Endodermal cell (in vitro differentiated cells): Measurements from ENCODE around the gene RANBP1. TPM values are rescaled to one million over a fixed set of nuclear protein-coding genes. Genes with fewer than 3 reads are reported as not detected.

Source experiments
- DNase-seq: peaks from one replicate; pipeline ENCODE4 v3.0.0-alpha.2; 2017
- H3K27ac ChIP-seq: 2 replicates; pipeline ENCODE4 v1.5.1; 2013; ENCODE audit warnings: mild to moderate bottlenecking, low read depth, low read length, moderate library complexity
- H3K27me3 ChIP-seq: 2 replicates; pipeline ENCODE4 v1.6.1; 2013; ENCODE audit warnings: mild to moderate bottlenecking, low read length, moderate library complexity; ENCODE audit not compliant: insufficient read depth, control insufficient read depth, poor library complexity, severe bottlenecking
- H3K36me3 ChIP-seq: 2 replicates; pipeline ENCODE4 v1.7.0; 2013; ENCODE audit warnings: mild to moderate bottlenecking, low read length, moderate library complexity; ENCODE audit not compliant: control insufficient read depth, insufficient read depth
- H3K4me1 ChIP-seq: one replicate; pipeline ENCODE4 v1.7.0; 2013; ENCODE audit warnings: low read length; ENCODE audit not compliant: control insufficient read depth, insufficient read depth
- H3K4me3 ChIP-seq: 2 replicates; pipeline ENCODE4 v1.5.1; 2013; ENCODE audit warnings: mild to moderate bottlenecking, low read length, moderate library complexity
- H3K9ac ChIP-seq: 2 replicates; pipeline ENCODE4 v1.6.1; 2013; ENCODE audit warnings: mild to moderate bottlenecking, low read length, moderate library complexity; ENCODE audit not compliant: poor library complexity, severe bottlenecking; ENCODE audit errors: extremely low read depth
- H3K9me3 ChIP-seq: 2 replicates; pipeline ENCODE4 v1.6.1; 2013; ENCODE audit warnings: mild to moderate bottlenecking, low read length, moderate library complexity; ENCODE audit not compliant: control insufficient read depth
- H3K27ac Mint-ChIP-seq: 2 replicates; pipeline ENCODE4 v1.8.0; 2020; ENCODE audit warnings: mixed read lengths
- H3K27me3 Mint-ChIP-seq: 2 replicates; pipeline ENCODE4 v1.8.0; 2021; ENCODE audit warnings: mild to moderate bottlenecking, mixed read lengths; ENCODE audit not compliant: insufficient read depth
- H3K36me3 Mint-ChIP-seq: 2 replicates; pipeline ENCODE4 v1.8.0; 2020; ENCODE audit warnings: low read depth, mixed read lengths
- H3K4me1 Mint-ChIP-seq: 2 replicates; pipeline ENCODE4 v1.8.0; 2020; ENCODE audit warnings: mixed read lengths
- H3K4me3 Mint-ChIP-seq: 2 replicates; pipeline ENCODE4 v1.8.0; 2020; ENCODE audit warnings: mild to moderate bottlenecking, moderate library complexity, mixed read lengths
- H3K9me3 Mint-ChIP-seq: 2 replicates; pipeline ENCODE4 v1.8.0; 2020; ENCODE audit warnings: mild to moderate bottlenecking, mixed read lengths
- WGBS, 2 experiments: methylation state at CpG; one replicate each; pipeline versions ENCODE4 v1.1.5 to v1.1.7; 2013; ENCODE audit warnings: missing lambda C conversion rate in 2 of 2, mixed read lengths in 1 of 2; ENCODE audit not compliant: insufficient coverage in 1 of 2, insufficient read length in 1 of 2; 5-methylcytosine and 5-hydroxymethylcytosine counted together
- total RNA-seq, 2 donors: library from RNA; stranded (reverse); fragmentation: NEBNext Ultra II Directional in 1 of 2; extraction: Animal tissue kit (Norgen Biotek cat#: 25700) in 1 of 2; gene quantifications; 2 replicates in 1 of 2; 3 replicates in 1 of 2; pipeline ENCODE4 v1.2.1, GENCODE V29; 2021
- TF ChIP-seq, protein P1 (sequence below): fragments of 200-600 bp; sonication (generic); conservative IDR thresholded peaks from 2 replicates; pipeline ENCODE4 v1.5.0; 2021; ENCODE audit warnings: antibody characterized with exemption, mild to moderate bottlenecking

Gene RANBP1
- total RNA-seq, 2 donors from 2014 or later = 320 to 415 TPM

DNA sequence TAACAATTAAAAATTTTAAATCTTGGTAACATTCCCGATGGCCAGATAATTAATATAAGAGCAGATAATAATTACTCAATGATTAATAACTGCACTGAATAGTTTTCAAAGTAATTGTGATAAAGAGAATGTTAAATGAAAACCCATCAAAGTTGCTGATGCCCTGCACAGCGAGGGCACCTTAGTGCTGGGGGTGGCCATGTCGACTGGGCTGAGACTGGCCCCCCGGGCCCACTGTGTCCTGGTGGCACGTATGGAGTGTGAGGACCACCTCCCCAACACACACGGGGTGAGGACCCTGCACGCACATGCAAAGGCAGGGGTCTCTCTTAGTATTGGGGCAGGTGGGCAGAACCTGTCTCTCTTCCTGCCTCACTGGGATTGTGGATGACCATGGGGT lies 50.0 kb downstream of the RANBP1 start:
- H3K4me3 ChIP-seq = no peak overlapping the region
- no peak overlapping the region for H3K27ac ChIP-seq
- Mint-ChIP-seq H3K4me3 (no peak overlapping the region), H3K9me3 (no peaks in the 10 kb centered on the region), H3K4me1 (no peaks in the 10 kb centered on the region), H3K36me3 (no peaks in the 10 kb centered on the region), H3K27ac (no peak overlapping the region), H3K27me3 (no peaks in the 10 kb centered on the region)
- H3K36me3 ChIP-seq = no peaks in the 10 kb centered on the region
- WGBS, 2 experiments = 95 to 96% methylated on average over 3 to 6 of the region's 7 CpGs
- H3K27me3 ChIP-seq = no peaks in the 10 kb centered on the region
- H3K9ac ChIP-seq = no peak overlapping the region
- no peaks in the 10 kb centered on the region for H3K4me1 ChIP-seq
- TF ChIP-seq, protein P1, sequence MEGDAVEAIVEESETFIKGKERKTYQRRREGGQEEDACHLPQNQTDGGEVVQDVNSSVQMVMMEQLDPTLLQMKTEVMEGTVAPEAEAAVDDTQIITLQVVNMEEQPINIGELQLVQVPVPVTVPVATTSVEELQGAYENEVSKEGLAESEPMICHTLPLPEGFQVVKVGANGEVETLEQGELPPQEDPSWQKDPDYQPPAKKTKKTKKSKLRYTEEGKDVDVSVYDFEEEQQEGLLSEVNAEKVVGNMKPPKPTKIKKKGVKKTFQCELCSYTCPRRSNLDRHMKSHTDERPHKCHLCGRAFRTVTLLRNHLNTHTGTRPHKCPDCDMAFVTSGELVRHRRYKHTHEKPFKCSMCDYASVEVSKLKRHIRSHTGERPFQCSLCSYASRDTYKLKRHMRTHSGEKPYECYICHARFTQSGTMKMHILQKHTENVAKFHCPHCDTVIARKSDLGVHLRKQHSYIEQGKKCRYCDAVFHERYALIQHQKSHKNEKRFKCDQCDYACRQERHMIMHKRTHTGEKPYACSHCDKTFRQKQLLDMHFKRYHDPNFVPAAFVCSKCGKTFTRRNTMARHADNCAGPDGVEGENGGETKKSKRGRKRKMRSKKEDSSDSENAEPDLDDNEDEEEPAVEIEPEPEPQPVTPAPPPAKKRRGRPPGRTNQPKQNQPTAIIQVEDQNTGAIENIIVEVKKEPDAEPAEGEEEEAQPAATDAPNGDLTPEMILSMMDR = no peak
- no peaks in the 10 kb centered on the region for H3K9me3 ChIP-seq
- DNase-seq = no peak

DNA sequence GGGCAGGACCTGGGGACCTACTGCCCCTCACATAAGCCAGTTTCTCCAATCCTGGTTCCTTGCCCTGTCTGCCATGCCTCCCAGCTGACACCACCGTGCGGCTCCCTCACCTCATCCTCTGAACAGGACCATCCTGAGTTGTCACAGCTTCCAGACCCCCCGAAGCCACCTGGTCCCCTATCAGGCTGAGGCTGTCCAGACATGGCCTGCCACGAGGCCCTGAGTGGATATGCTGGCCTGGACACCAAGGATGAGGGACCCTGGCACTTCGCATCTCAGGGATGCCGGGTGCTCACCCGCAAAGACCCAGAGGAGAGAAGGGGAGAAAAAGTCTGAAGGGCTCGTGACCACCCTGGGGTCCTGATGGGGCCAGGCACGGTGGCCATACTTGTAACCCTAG lies 50.8 kb downstream of the RANBP1 start:
- no peak overlapping the region for H3K27ac ChIP-seq
- no peaks in the 10 kb centered on the region for H3K9me3 ChIP-seq
- TF ChIP-seq, protein P1 = no peak
- no peak overlapping the region for H3K9ac ChIP-seq
- no peak overlapping the region for H3K4me3 ChIP-seq
- H3K27me3 ChIP-seq = no peaks in the 10 kb centered on the region
- WGBS, 2 experiments = 92 to 93% methylated on average over 4 to 9 of the region's 9 CpGs
- Mint-ChIP-seq H3K4me1 (no peaks in the 10 kb centered on the region), H3K27me3 (no peaks in the 10 kb centered on the region), H3K27ac (no peak overlapping the region), H3K4me3 (no peak overlapping the region), H3K36me3 (no peaks in the 10 kb centered on the region), H3K9me3 (no peaks in the 10 kb centered on the region)
- no peaks in the 10 kb centered on the region for H3K4me1 ChIP-seq
- DNase-seq = no peak
- no peaks in the 10 kb centered on the region for H3K36me3 ChIP-seq

DNA sequence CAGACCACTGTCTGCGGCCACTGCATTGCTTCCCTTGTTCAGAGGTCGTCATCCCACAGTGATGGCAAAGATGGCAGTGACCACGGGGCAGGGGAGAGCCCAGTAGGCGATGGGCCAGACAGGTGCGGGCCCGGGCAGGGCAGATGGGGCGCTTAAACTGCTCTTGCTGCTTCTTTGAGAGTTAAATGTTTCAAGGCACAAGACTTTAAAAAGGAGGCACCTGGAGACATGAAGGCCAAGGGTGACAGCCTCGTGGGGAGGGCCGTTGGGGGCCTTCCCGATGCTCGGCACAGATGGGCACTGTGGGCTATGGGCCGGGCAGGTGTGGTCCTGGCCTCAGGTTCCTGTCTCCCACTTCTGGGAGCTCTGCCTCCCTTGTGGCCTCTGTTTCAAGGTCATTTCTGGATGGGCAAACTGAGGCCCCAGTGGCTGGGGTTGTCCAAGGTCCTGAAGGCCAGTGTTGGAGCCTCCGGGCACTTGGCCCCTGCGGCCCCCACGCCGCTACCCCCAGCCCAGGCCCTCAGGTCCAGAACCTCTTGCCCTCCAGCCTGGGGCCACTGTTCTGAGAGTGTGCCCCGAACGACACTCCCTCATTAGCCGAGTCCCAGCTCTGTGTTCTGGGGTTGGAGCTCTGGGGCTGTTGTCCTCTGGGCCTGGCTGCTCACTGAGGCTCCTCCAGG lies 51.9 kb downstream of the RANBP1 start:
- DNase-seq = no peak
- no peaks in the 10 kb centered on the region for H3K9me3 ChIP-seq
- H3K36me3 ChIP-seq = no peaks in the 10 kb centered on the region
- Mint-ChIP-seq H3K4me1 (no peaks in the 10 kb centered on the region), H3K36me3 (no peaks in the 10 kb centered on the region), H3K27ac (no peak overlapping the region), H3K27me3 (no peaks in the 10 kb centered on the region), H3K4me3 (no peak overlapping the region), H3K9me3 (no peaks in the 10 kb centered on the region)
- H3K4me1 ChIP-seq = no peaks in the 10 kb centered on the region
- TF ChIP-seq, protein P1 = no peak
- no peak overlapping the region for H3K9ac ChIP-seq
- WGBS, 2 experiments = 80 to 90% methylated on average over 18 to 19 of the region's 19 CpGs
- no peaks in the 10 kb centered on the region for H3K27me3 ChIP-seq
- H3K4me3 ChIP-seq = no peak overlapping the region
- H3K27ac ChIP-seq = no peak overlapping the region
